Ovary (tissue), 9 donors: ENCODE measurements around the gene ST3GAL3. TPM values are rescaled to one million over a fixed set of nuclear protein-coding genes. Genes with fewer than 3 reads are reported as not detected.

ENCODE experiments used
- DNase-seq, 5 donors: peaks; one replicate each; pipeline ENCODE4 v3.0.0-alpha.2; 2019 to 2020
- H3K27ac ChIP-seq, 2 donors: fragments of 200-600 bp; one replicate each; pipeline versions ENCODE4 v1.5.1 to v1.8.0; 2019 to 2022
- H3K27me3 ChIP-seq: fragments of 200-600 bp; one replicate; pipeline ENCODE4 v1.8.0; 2022
- H3K36me3 ChIP-seq: fragments of 200-600 bp; sonication (generic); one replicate; pipeline ENCODE4 v1.5.1; 2019
- H3K4me1 ChIP-seq: one replicate; pipeline ENCODE4 v1.8.1; 2013; ENCODE audit warnings: mild to moderate bottlenecking, moderate library complexity; ENCODE audit not compliant: insufficient read depth
- H3K4me3 ChIP-seq: fragments of 200-600 bp; sonication (generic); one replicate; pipeline ENCODE4 v1.5.1; 2017
- H3K9me3 ChIP-seq, 2 donors: fragments of 200-600 bp in 1 of 2; sonication (generic) in 1 of 2; one replicate each; pipeline versions ENCODE4 v1.5.1 to v1.8.1; 2013 to 2019; ENCODE audit warnings: mild to moderate bottlenecking in 1 of 2, moderate library complexity in 1 of 2
- EP300 ChIP-seq: sonication (generic); formaldehyde crosslinking; IDR thresholded peaks from one replicate; pipeline ENCODE4 v1.6.1; 2017; ENCODE audit warnings: antibody characterized with exemption
- POLR2A ChIP-seq: fragments of 450-650 bp; IDR thresholded peaks from one replicate; pipeline ENCODE4 v1.6.1; 2017; ENCODE audit warnings: antibody characterized with exemption, mild to moderate bottlenecking, moderate library complexity
- WGBS, 3 donors: extraction: QIAGEN DNeasy Blood & Tissue Kit in 1 of 3; methylation state at CpG; one replicate each; pipeline versions ENCODE4 v1.1.5 to v1.1.7; 2013 to 2017; 5-methylcytosine and 5-hydroxymethylcytosine counted together
- intact Hi-C, 4 donors: fragments of 100-400 bp; cut with DNase I; formaldehyde crosslinking; loops; one replicate each; pipeline versions ENCODE4 v1.11.0 to v1.15.1; 2022 to 2023
- polyA plus RNA-seq, 2 donors: library from polyadenylated mRNA; stranded (reverse); fragments of 200-250 nt in 1 of 2; fragments of 350-450 nt in 1 of 2; fragmentation: Illumina TruSeq in 1 of 2; extraction: RNeasy Lipid Tissue Mini Kit (QIAGEN cat#74804) in 1 of 2; gene quantifications; one replicate each; pipeline ENCODE4 v1.2.3, GENCODE V29; 2013 to 2014
- total RNA-seq, 7 donors: library from RNA; depleted of rRNA in 2 of 7; stranded (reverse); fragments of >200 nt in 2 of 7; fragmentation: NEBNext Ultra II Directional in 3 of 7; extraction: Animal tissue kit (Norgen Biotek cat#: 25700) in 3 of 7; gene quantifications; one replicate each; pipeline versions ENCODE4 v1.1.0 to v1.2.4, GENCODE V29; 2016 to 2023
- TF ChIP-seq, protein P1 (sequence below), 3 donors: fragments of 450-650 bp in 2 of 3; fragments of 200-600 bp in 1 of 3; IDR thresholded peaks; one replicate each; pipeline versions ENCODE4 v1.5.1 to v1.8.0; 2016 to 2022; ENCODE audit warnings: antibody characterized with exemption in 3 of 3, mild to moderate bottlenecking in 1 of 3
- donor health status: DM: no; HTN: no; CAD: no; lungs with moderate emphysema.
- donor health status: DM: no; HTN: no; CAD: no.
- donor health status: Bipolar disorder and iron deficiency.
- donor health status: DM: yes; HTN: yes; CAD: no.
- donor health status: DM: no; HTN: no; CAD: no.
- donor health status: DM: yes; HTN: yes; CAD: no.

Gene ST3GAL3
- total and polyA plus RNA-seq, 9 donors: 11.4 to 43.3 (median 27.1) TPM

DNA sequence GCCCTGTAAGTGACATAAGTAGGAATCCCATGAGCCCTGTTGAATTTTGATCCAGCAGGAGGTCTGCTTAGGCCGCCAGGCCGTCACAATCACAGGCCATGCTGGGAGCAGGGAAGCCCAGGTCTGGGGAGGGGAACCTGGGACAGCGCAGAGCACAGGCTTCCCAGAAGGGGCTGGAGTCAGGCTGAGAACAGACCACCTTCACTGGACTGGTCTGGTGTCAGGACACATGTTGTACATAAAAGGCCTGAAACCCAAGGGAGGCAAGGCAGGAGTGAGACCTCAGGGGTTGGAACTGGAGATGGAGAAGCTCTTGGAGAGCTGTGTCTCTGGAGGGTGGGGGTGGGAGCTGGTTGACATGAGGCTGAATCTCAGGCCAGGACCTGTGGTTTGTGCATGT lies 163.0 kb downstream of the ST3GAL3 start:
- intact Hi-C loops: no loop called here
- no peak overlapping the region for H3K4me3 ChIP-seq
- WGBS, 3 donors: 93 to 100% (median 96%) methylated on average over 3 of the region's 3 CpGs
- H3K27ac ChIP-seq: no peak overlapping the region
- no peak for DNase-seq
- TF ChIP-seq EP300: no peak
- TF ChIP-seq POLR2A: no peak
- TF ChIP-seq, protein P1, sequence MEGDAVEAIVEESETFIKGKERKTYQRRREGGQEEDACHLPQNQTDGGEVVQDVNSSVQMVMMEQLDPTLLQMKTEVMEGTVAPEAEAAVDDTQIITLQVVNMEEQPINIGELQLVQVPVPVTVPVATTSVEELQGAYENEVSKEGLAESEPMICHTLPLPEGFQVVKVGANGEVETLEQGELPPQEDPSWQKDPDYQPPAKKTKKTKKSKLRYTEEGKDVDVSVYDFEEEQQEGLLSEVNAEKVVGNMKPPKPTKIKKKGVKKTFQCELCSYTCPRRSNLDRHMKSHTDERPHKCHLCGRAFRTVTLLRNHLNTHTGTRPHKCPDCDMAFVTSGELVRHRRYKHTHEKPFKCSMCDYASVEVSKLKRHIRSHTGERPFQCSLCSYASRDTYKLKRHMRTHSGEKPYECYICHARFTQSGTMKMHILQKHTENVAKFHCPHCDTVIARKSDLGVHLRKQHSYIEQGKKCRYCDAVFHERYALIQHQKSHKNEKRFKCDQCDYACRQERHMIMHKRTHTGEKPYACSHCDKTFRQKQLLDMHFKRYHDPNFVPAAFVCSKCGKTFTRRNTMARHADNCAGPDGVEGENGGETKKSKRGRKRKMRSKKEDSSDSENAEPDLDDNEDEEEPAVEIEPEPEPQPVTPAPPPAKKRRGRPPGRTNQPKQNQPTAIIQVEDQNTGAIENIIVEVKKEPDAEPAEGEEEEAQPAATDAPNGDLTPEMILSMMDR (IDR thresholded peaks at IDR 0.05): no peak
- H3K4me1 ChIP-seq: peaks cover 11% of the 10 kb centered on the region
- H3K27me3 ChIP-seq: no peaks in the 10 kb centered on the region
- no peaks in the 10 kb centered on the region for H3K9me3 ChIP-seq
- H3K36me3 ChIP-seq: no peaks in the 10 kb centered on the region

DNA sequence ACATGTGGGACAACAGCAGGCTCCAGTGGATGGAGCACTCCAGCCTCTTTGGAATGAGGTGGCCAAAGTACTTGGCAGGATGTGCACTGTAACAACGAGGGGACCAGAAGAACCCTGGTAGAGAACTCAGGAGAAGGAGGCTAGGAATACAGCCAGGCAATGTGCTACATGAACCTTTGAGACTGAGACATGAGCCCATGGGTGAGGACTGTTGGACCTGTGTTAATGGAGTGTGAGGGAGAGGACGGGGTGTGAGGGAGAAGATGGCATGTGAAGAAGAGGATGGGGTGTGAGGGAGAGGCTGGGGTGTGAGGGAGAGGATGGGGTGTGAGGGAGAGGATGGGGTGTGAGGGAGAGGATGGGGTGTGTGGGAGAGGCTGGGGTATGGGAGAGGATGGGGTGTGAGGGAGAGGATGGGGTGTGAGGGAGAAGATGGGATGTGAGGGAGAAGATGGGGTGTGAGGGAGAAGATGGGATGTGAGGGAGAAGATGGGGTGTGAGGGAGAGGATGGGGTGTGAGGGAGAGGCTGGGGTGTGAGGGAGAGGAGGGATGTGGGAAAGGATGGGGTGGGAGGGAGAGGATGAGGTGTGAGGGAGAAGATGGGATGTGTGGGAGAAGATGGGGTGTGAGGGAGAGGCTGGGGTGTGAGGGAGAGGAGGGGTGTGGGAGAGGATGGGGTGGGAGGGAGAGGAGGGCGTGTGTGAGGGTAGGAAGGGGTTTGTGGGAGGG lies 164.0 kb downstream of the ST3GAL3 start:
- Histone ChIP-seq H3K4me3 (no peak overlapping the region), H3K27me3 (no peaks in the 10 kb centered on the region), H3K4me1 (peaks cover 6% of the 10 kb centered on the region), H3K36me3 (no peaks in the 10 kb centered on the region), H3K27ac (no peak overlapping the region), H3K9me3 (no peaks in the 10 kb centered on the region)
- intact Hi-C loops: no loop called here
- no peak for TF ChIP-seq EP300
- TF ChIP-seq, protein P1 (IDR thresholded peaks at IDR 0.05): no peak
- no peak for TF ChIP-seq POLR2A
- 70 to 90% (median 81%) methylated on average over 2 to 3 of the region's 3 CpGs for WGBS, 3 donors
- DNase-seq: no peak

DNA sequence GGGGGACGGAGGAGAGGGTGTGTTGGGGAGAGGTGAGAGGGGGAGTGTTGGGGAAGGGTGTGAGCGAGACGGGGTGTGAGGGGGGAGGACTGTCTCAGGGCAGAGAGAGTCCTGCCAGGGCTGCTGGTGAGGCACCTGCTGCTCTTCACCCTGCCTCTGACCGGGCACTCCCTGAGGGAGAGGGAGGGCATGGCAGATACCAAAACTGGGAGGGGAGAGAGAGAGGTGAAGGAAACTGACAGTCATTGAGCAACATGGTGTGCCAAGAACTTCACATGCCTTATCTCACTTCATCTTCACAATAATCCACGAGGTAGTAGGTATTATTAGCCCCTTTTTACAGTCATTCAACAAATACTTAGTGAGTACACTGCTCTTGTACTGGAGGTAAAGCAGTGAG lies 164.9 kb downstream of the ST3GAL3 start:
- TF ChIP-seq POLR2A (no peak), EP300 (no peak)
- TF ChIP-seq, protein P1 (IDR thresholded peaks at IDR 0.05): no peak
- intact Hi-C loops: no loop called here
- H3K9me3 ChIP-seq: no peaks in the 10 kb centered on the region
- DNase-seq: no peak
- no peak overlapping the region for H3K27ac ChIP-seq
- peaks cover 6% of the 10 kb centered on the region for H3K4me1 ChIP-seq
- H3K27me3 ChIP-seq: no peaks in the 10 kb centered on the region
- WGBS, 3 donors: 77 to 84% (median 81%) methylated on average over 5 of the region's 5 CpGs
- no peaks in the 10 kb centered on the region for H3K36me3 ChIP-seq
- no peak overlapping the region for H3K4me3 ChIP-seq

DNA sequence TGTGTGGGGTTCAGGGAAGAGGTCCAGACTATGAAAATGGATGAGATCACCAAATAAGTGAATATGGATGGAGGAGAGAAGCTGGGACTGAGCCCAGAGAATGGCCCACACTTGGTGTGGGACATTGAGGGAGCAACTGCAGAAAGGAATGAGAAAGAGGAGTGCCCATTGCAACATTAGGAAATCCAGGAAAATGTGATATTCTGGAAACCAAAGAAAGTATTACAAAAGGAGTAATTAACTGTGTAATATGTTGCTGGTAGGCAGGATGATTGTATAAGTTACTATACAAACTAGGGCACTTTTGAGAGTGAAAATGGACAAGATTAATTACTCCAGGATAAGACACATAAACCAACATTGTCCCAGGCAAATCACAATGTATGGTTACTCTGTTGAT lies 166.5 kb downstream of the ST3GAL3 start:
- no peak overlapping the region for H3K4me3 ChIP-seq
- DNase-seq: no peak
- intact Hi-C loops: no loop called here
- TF ChIP-seq POLR2A: no peak
- TF ChIP-seq EP300: no peak
- TF ChIP-seq, protein P1 (IDR thresholded peaks at IDR 0.05): no peak
- H3K27ac ChIP-seq: no peak overlapping the region
- H3K9me3 ChIP-seq: no peaks in the 10 kb centered on the region
- peaks cover under 1% of the 10 kb centered on the region for H3K4me1 ChIP-seq
- H3K36me3 ChIP-seq: no peaks in the 10 kb centered on the region
- no peaks in the 10 kb centered on the region for H3K27me3 ChIP-seq
